CD4-positive, alpha-beta T cell (primary cell): ENCODE measurements around the gene CCDC121. TPM values are rescaled to one million over a fixed set of nuclear protein-coding genes. Genes with fewer than 3 reads are reported as not detected.

Experiments
- ATAC-seq: fragments of 200-7000 bp; cut with Tn5 transposase; one replicate; pipeline ENCODE4 v1.10.0; 2022; ENCODE audit warnings: mild to moderate bottlenecking; ENCODE audit not compliant: poor library complexity
- CTCF ChIA-PET: fragments of 350-600 bp; sonication (Branson Sonifier 250); formaldehyde crosslinking; loops from one replicate; lab custom pipeline; 2021; ENCODE audit warnings: antibody characterized with exemption, inconsistent platforms; lab: Charles Lee
- POLR2A ChIA-PET: fragments of 350-600 bp; sonication (Branson Sonifier 250); formaldehyde crosslinking; loops from one replicate; lab custom pipeline; 2021; ENCODE audit warnings: antibody characterized with exemption, inconsistent platforms; lab: Charles Lee
- DNase-seq, 14 experiments: peaks; one replicate each; pipeline ENCODE4 v3.0.0-alpha.2; 2013 to 2020; ENCODE audit warnings: mixed read lengths in 2 of 14
- H3K27ac ChIP-seq, 2 donors: one replicate each; pipeline versions ENCODE4 v1.5.1 to v1.7.0; 2013; ENCODE audit warnings: low read length in 2 of 2, low read depth in 1 of 2, mild to moderate bottlenecking in 1 of 2
- H3K27me3 ChIP-seq, 2 experiments: 1 replicate in 1 of 2; 2 replicates in 1 of 2; pipeline versions ENCODE4 v1.6.1 to v1.7.0; 2013; ENCODE audit warnings: low read length in 2 of 2, control low read depth in 1 of 2, mild to moderate bottlenecking in 1 of 2, moderate library complexity in 1 of 2; ENCODE audit not compliant: insufficient read depth in 2 of 2, control insufficient read depth in 1 of 2
- H3K36me3 ChIP-seq: one replicate; pipeline ENCODE4 v1.6.1; 2013; ENCODE audit warnings: low read length, control low read depth; ENCODE audit not compliant: insufficient read depth
- H3K4me1 ChIP-seq: one replicate; pipeline ENCODE4 v1.6.1; 2013; ENCODE audit warnings: low read length, control low read depth; ENCODE audit not compliant: insufficient read depth
- H3K4me3 ChIP-seq: one replicate; pipeline ENCODE4 v1.5.1; 2013; ENCODE audit warnings: mild to moderate bottlenecking, low read length, moderate library complexity
- H3K9me3 ChIP-seq, 2 experiments: 1 replicate in 1 of 2; 2 replicates in 1 of 2; pipeline versions ENCODE4 v1.6.1 to v1.7.0; 2013; ENCODE audit warnings: low read length in 2 of 2, mild to moderate bottlenecking in 2 of 2, control low read depth in 1 of 2, moderate library complexity in 1 of 2; ENCODE audit not compliant: control insufficient read depth in 1 of 2, insufficient read depth in 1 of 2
- H3K27ac Mint-ChIP-seq: one replicate; pipeline ENCODE4 v1.8.0; 2020; ENCODE audit warnings: mixed read lengths
- H3K27me3 Mint-ChIP-seq: one replicate; pipeline ENCODE4 v1.8.0; 2021; ENCODE audit warnings: mixed read lengths
- H3K36me3 Mint-ChIP-seq: one replicate; pipeline ENCODE4 v1.8.0; 2021; ENCODE audit warnings: low read depth, mixed read lengths
- H3K4me1 Mint-ChIP-seq: one replicate; pipeline ENCODE4 v1.8.0; 2021; ENCODE audit warnings: low read depth, mixed read lengths
- H3K4me3 Mint-ChIP-seq: one replicate; pipeline ENCODE4 v1.8.0; 2020; ENCODE audit warnings: mild to moderate bottlenecking, mixed read lengths
- H3K9me3 Mint-ChIP-seq: one replicate; pipeline ENCODE4 v1.8.0; 2020; ENCODE audit warnings: mixed read lengths
- CTCF ChIP-seq: fragments of 200-600 bp; IDR thresholded peaks from one replicate; pipeline ENCODE4 v1.8.0; 2022; ENCODE audit warnings: antibody characterized with exemption, mild to moderate bottlenecking
- intact Hi-C, 2 experiments: fragments of 100-400 bp; cut with DNase I in 1 of 2; cut with micrococcal nuclease in 1 of 2; formaldehyde crosslinking; loops; one replicate each; pipeline versions ENCODE4 v1.15.1 to v1.9.0; 2023 to 2025; cut with DNase I, micrococcal nuclease
- total RNA-seq, 174 experiments: library from RNA in 2 of 174; stranded (reverse) in 2 of 174; gene quantifications; one replicate each; pipeline ENCODE4 v1.2.3 and lab custom pipeline; 2021 to 2026

Gene CCDC121
- total RNA-seq, 2 experiments from 2014 or later, result 0.47 to 0.91 TPM

- H3K4me1 ChIP-seq, result no peaks in the 10 kb centered on the region
- Mint-ChIP-seq H3K9me3 (no peaks in the 10 kb centered on the region), H3K36me3 (peaks cover 85% of the 10 kb centered on the region), H3K4me1 (no peaks in the 10 kb centered on the region), H3K4me3 (no peak overlapping the region), H3K27me3 (no peaks in the 10 kb centered on the region), H3K27ac (no peak overlapping the region)
- no peak for ATAC-seq
- H3K27me3 ChIP-seq, result no peaks in the 10 kb centered on the region
- ChIA-PET POLR2A (interaction anchor here (1.5 kb wide), 1 partner anchor 18 kb away, joined by 3 read pairs; the partner anchor contains the start of gene SUPT7L), CTCF (interaction anchor here (2.7 kb wide), 1 partner anchor 38 kb away, joined by 8 read pairs; no protein-coding TSS in a partner anchor)
- intact Hi-C loops, result no loop called here
- H3K27ac ChIP-seq, result no peak overlapping the region
- H3K9me3 ChIP-seq, result no peaks in the 10 kb centered on the region
- no peak for TF ChIP-seq CTCF
- H3K4me3 ChIP-seq, result no peak overlapping the region
- no peak for DNase-seq
- peaks cover 70% of the 10 kb centered on the region for H3K36me3 ChIP-seq
These were observed 16.4 kb upstream of the CCDC121 start for GRCh38 chr2:27645197-27645596.

- CTCF ChIA-PET, result interaction anchor here (1.1 kb wide), 1 partner anchor 43 kb away, joined by 3 read pairs; no protein-coding TSS in a partner anchor
- ATAC-seq (no peak), DNase-seq (no peak)
- peaks cover 74% of the 10 kb centered on the region for H3K36me3 ChIP-seq
- H3K27me3 Mint-ChIP-seq, result no peaks in the 10 kb centered on the region
- intact Hi-C loops, result no loop called here
- no peaks in the 10 kb centered on the region for H3K27me3 ChIP-seq
- H3K36me3 Mint-ChIP-seq, result peaks cover 88% of the 10 kb centered on the region
- H3K4me1 Mint-ChIP-seq, result peaks cover 6% of the 10 kb centered on the region
- POLR2A ChIA-PET, result interaction anchor here (1.6 kb wide), 1 partner anchor 12 kb away, joined by 4 read pairs; the partner anchor contains the start of genes CCDC121 and GPN1
- H3K9me3 Mint-ChIP-seq, result no peaks in the 10 kb centered on the region
- TF ChIP-seq CTCF, result no peak
- H3K9me3 ChIP-seq, result no peaks in the 10 kb centered on the region
- H3K4me3 Mint-ChIP-seq, result no peak overlapping the region
- H3K4me1 ChIP-seq, result no peaks in the 10 kb centered on the region
- no peak overlapping the region for H3K27ac ChIP-seq
- no peak overlapping the region for H3K4me3 ChIP-seq
- H3K27ac Mint-ChIP-seq, result no peak overlapping the region
These were observed 12.0 kb upstream of the CCDC121 start for GRCh38 chr2:27640722-27641245.

- Histone ChIP-seq H3K27ac (no peak overlapping the region), H3K4me3 (no peak overlapping the region), H3K36me3 (peaks cover 84% of the 10 kb centered on the region), H3K4me1 (no peaks in the 10 kb centered on the region), H3K27me3 (no peaks in the 10 kb centered on the region), H3K9me3 (no peaks in the 10 kb centered on the region)
- TF ChIP-seq CTCF, result no peak
- DNase-seq, result no peak
- intact Hi-C loops, result no loop called here
- H3K4me1 Mint-ChIP-seq, result peaks cover 6% of the 10 kb centered on the region
- POLR2A ChIA-PET, result no interaction called here
- no peak for ATAC-seq
- CTCF ChIA-PET, result no interaction called here
- H3K4me3 Mint-ChIP-seq, result no peak overlapping the region
- peaks cover 91% of the 10 kb centered on the region for H3K36me3 Mint-ChIP-seq
- no peaks in the 10 kb centered on the region for H3K9me3 Mint-ChIP-seq
- H3K27me3 Mint-ChIP-seq, result no peaks in the 10 kb centered on the region
- H3K27ac Mint-ChIP-seq, result no peak overlapping the region
These were observed 9.9 kb upstream of the CCDC121 start for GRCh38 chr2:27638709-27639108.
